ENCODE measurements around the gene FAM174C. TPM values are rescaled to one million over a fixed set of nuclear protein-coding genes. Genes with fewer than 3 reads are reported as not detected.
"Not testable (repeated sequence)": the region's sequence is repeated elsewhere in the genome, so short reads cannot be mapped to it uniquely, and the experiment has no call there.

FAM174C gene
- total RNA-seq, 2 donors from 2014 or later, result 28.9 to 29.8 TPM

- H3K4me3 ChIP-seq, result no peak overlapping the region
Observed at GRCh38 chr19:1300744-1301490, 25.6 kb downstream of the FAM174C start.

DNA sequence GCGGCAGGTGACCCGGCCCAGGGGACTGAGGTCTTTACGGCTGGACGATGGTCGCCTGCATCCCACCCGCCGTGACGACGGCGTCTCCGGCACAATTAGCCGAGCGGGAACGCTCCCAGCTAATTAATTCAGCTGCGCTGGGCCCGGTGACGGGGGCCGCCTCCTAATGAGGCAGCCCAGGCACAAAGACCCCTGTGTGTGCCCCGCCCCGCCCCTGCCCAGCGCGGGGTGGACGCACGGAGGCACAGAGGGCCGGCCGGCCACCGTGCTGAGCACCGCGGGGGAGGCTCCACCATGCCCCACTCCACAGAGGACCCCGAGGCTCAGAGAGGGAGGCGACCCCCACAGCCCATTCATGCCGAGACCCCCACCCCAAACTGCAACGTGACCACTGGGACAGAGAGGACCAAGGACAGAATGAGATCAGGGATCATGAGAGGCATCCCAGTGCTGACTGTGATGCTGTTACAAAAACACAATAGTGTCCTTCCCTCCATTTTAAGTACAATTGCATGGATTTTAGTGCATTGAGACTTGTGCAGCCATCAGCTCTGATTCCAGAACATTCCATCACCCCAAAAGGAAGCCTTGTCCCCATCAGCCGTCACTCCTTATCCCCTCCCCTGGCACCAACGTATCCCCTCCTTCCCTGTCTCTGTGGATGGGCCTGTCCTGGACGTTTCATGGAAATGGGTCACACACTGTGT, 27.4 kb downstream of the FAM174C start:
- Histone ChIP-seq H3K4me3 (no peak overlapping the region), H3K36me3 (no peaks in the 10 kb centered on the region), H3K4me1 (no peaks in the 10 kb centered on the region), H3K9me3 (no peaks in the 10 kb centered on the region), H3K27me3 (no peaks in the 10 kb centered on the region), H3K27ac (no peak overlapping the region)
- no peak for DNase-seq (ENCODE audit: low spot score)
- no peak for TF ChIP-seq CTCF (IDR thresholded peaks at IDR 0.05)

More at GRCh38 chr19:1300744-1301490, 25.6 kb downstream of the FAM174C start:
- DNase-seq (ENCODE audit: low spot score), result no peak
- H3K4me1 ChIP-seq, result no peaks in the 10 kb centered on the region
- no peak overlapping the region for H3K27ac ChIP-seq
- no peak for TF ChIP-seq CTCF (IDR thresholded peaks at IDR 0.05)
- no peaks in the 10 kb centered on the region for H3K36me3 ChIP-seq
- H3K27me3 ChIP-seq, result no peaks in the 10 kb centered on the region
- H3K9me3 ChIP-seq, result no peaks in the 10 kb centered on the region

GRCh38 chr19:1304197-1304924, 29.0 kb downstream of the FAM174C start:
- H3K4me3 ChIP-seq, result no peak overlapping the region
- TF ChIP-seq CTCF (IDR thresholded peaks at IDR 0.05), result no peak
- no peaks in the 10 kb centered on the region for H3K9me3 ChIP-seq
- no peak overlapping the region for H3K27ac ChIP-seq
- no peaks in the 10 kb centered on the region for H3K36me3 ChIP-seq
- DNase-seq (ENCODE audit: low spot score), result no peak
- no peaks in the 10 kb centered on the region for H3K27me3 ChIP-seq
- H3K4me1 ChIP-seq, result no peaks in the 10 kb centered on the region

GRCh38 chr19:1305354-1305753, 30.0 kb downstream of the FAM174C start:
- H3K36me3 ChIP-seq; H3K9me3 ChIP-seq; H3K4me3 ChIP-seq; H3K4me1 ChIP-seq; H3K27ac ChIP-seq; DNase-seq (ENCODE audit: low spot score); H3K27me3 ChIP-seq: not testable (repeated sequence)

GRCh38 chr19:1307320-1307719, 32.0 kb downstream of the FAM174C start:
- Histone ChIP-seq H3K27ac (no peak overlapping the region), H3K36me3 (no peaks in the 10 kb centered on the region), H3K27me3 (no peaks in the 10 kb centered on the region), H3K4me1 (no peaks in the 10 kb centered on the region), H3K4me3 (no peak overlapping the region), H3K9me3 (no peaks in the 10 kb centered on the region)
- no peak for DNase-seq (ENCODE audit: low spot score)
- TF ChIP-seq CTCF (IDR thresholded peaks at IDR 0.05), result no peak

GRCh38 chr19:1307755-1308303, 32.5 kb downstream of the FAM174C start:
- no peak for TF ChIP-seq CTCF (IDR thresholded peaks at IDR 0.05)
- no peak for DNase-seq (ENCODE audit: low spot score)
- H3K4me1 ChIP-seq, result no peaks in the 10 kb centered on the region
- no peaks in the 10 kb centered on the region for H3K9me3 ChIP-seq
- H3K27ac ChIP-seq, result no peak overlapping the region
- no peak overlapping the region for H3K4me3 ChIP-seq
- H3K27me3 ChIP-seq, result no peaks in the 10 kb centered on the region
- H3K36me3 ChIP-seq, result no peaks in the 10 kb centered on the region

Data from right atrium auricular region (tissue), 2 donors.